HepG2 (cell line): ENCODE results near the gene GPX1. TPM values are rescaled to one million over a fixed set of nuclear protein-coding genes. Genes with fewer than 3 reads are reported as not detected.

Experiments used
- FOXC1 ChIP-seq: sonication (generic); formaldehyde crosslinking; IDR thresholded peaks from 2 replicates; pipeline ENCODE4 v1.8.0; 2022; ENCODE audit warnings: mild to moderate bottlenecking, missing genetic modification reagents, borderline replicate concordance
- FOXK2 ChIP-seq: fragments of 450-650 bp; IDR thresholded peaks from 2 replicates; pipeline ENCODE4 v1.6.1; 2016
- GZF1 ChIP-seq: sonication (generic); formaldehyde crosslinking; IDR thresholded peaks from 2 replicates; pipeline ENCODE4 v1.5.1; 2020; ENCODE audit warnings: mild to moderate bottlenecking, missing genetic modification reagents
- HOXA3 ChIP-seq: sonication (generic); formaldehyde crosslinking; IDR thresholded peaks from 2 replicates; pipeline ENCODE4 v1.5.0; 2020; ENCODE audit warnings: missing genetic modification reagents
- JARID2 ChIP-seq: sonication (generic); formaldehyde crosslinking; IDR thresholded peaks from 2 replicates; pipeline ENCODE4 v1.8.1; 2023; ENCODE audit warnings: missing genetic modification reagents, inconsistent platforms; ENCODE audit not compliant: insufficient replicate concordance
- MBD4 ChIP-seq: IDR thresholded peaks from 2 replicates; pipeline ENCODE4 v1.6.1; 2012; ENCODE audit warnings: low read length, inconsistent platforms, borderline replicate concordance
- MXD4 ChIP-seq: IDR thresholded peaks from 2 replicates; pipeline ENCODE4 v1.6.1; 2016; ENCODE audit warnings: mild to moderate bottlenecking, missing biosample characterization, missing genetic modification reagents
- MYPOP ChIP-seq: sonication (generic); formaldehyde crosslinking; IDR thresholded peaks from 2 replicates; pipeline ENCODE4 v1.8.1; 2023; ENCODE audit warnings: mild to moderate bottlenecking, moderate library complexity, missing genetic modification reagents
- NFRKB ChIP-seq: fragments of 450-650 bp; IDR thresholded peaks from 2 replicates; pipeline ENCODE4 v1.6.1; 2017
- NRL ChIP-seq: sonication (generic); formaldehyde crosslinking; IDR thresholded peaks from 2 replicates; pipeline ENCODE4 v1.5.0; 2020; ENCODE audit warnings: missing genetic modification reagents, mild to moderate bottlenecking, moderate library complexity, borderline replicate concordance
- POLR2A ChIP-seq, 2 experiments: IDR thresholded peaks; 2 replicates each; pipeline ENCODE4 v1.6.1; 2011; ENCODE audit warnings: low read depth in 2 of 2, low read length in 2 of 2, mild to moderate bottlenecking in 1 of 2, moderate library complexity in 1 of 2; ENCODE audit not compliant: insufficient read depth in 1 of 2
- SNAI1 ChIP-seq: sonication (generic); formaldehyde crosslinking; IDR thresholded peaks from 2 replicates; pipeline ENCODE4 v1.5.0; 2020; ENCODE audit warnings: mild to moderate bottlenecking, missing genetic modification reagents, borderline replicate concordance
- ZBED4 ChIP-seq: sonication (generic); formaldehyde crosslinking; IDR thresholded peaks from 2 replicates; pipeline ENCODE4 v1.4.0; 2020; ENCODE audit warnings: missing genetic modification reagents, borderline replicate concordance
- ZNF160 ChIP-seq: sonication (generic); formaldehyde crosslinking; IDR thresholded peaks from 2 replicates; pipeline ENCODE4 v1.8.0; 2022; ENCODE audit warnings: mild to moderate bottlenecking, inconsistent platforms, missing genetic modification reagents
- ZNF235 ChIP-seq: sonication (generic); formaldehyde crosslinking; IDR thresholded peaks from 2 replicates; pipeline ENCODE4 v1.8.1; 2023; ENCODE audit warnings: mild to moderate bottlenecking, missing genetic modification reagents, borderline replicate concordance
- ZNF383 ChIP-seq: sonication (generic); formaldehyde crosslinking; IDR thresholded peaks from 2 replicates; pipeline ENCODE4 v1.4.0; 2020; ENCODE audit warnings: missing genetic modification reagents, mild to moderate bottlenecking, borderline replicate concordance
- ZZZ3 ChIP-seq: sonication (generic); formaldehyde crosslinking; IDR thresholded peaks from 2 replicates; pipeline ENCODE4 v1.4.0; 2020; ENCODE audit warnings: missing genetic modification reagents, mild to moderate bottlenecking, borderline replicate concordance
- polyA plus RNA-seq, 8 experiments: library from polyadenylated mRNA; depleted of rRNA in 3 of 8; stranded (reverse) in 7 of 8; unstranded in 1 of 8; fragments of >200 nt; fragmentation: Illumina TruSeq in 4 of 8; extraction: Trizol in 4 of 8; gene quantifications; 2 replicates each; pipeline versions ENCODE4 v1.2.1 to v1.2.3, GENCODE V29; 2011 to 2016; ENCODE audit warnings: low read depth in 4 of 8, missing spikeins in 1 of 8, mixed read lengths in 1 of 8; ENCODE audit not compliant: insufficient read depth in 1 of 8
- total RNA-seq, 5 experiments: library from RNA; depleted of rRNA; stranded (reverse); fragments of >200 nt; fragmentation: Illumina TruSeq; extraction: Trizol; gene quantifications; 2 replicates each; pipeline ENCODE4 v1.2.3, GENCODE V29; 2016; ENCODE audit warnings: low read depth in 1 of 5
- TF ChIP-seq, protein P1 (sequence below): sonication (generic); formaldehyde crosslinking; IDR thresholded peaks from 2 replicates; pipeline ENCODE4 v1.5.0; 2020; ENCODE audit warnings: missing genetic modification reagents
- TF ChIP-seq, protein P2 (sequence below): fragments of 450-650 bp; IDR thresholded peaks from 2 replicates; pipeline ENCODE4 v1.6.1; 2017
- TF ChIP-seq, protein P3 (sequence below), 2 experiments: sonication (generic) in 1 of 2; formaldehyde crosslinking in 1 of 2; IDR thresholded peaks; 2 replicates each; pipeline versions ENCODE4 v1.4.0 to v1.6.1; 2018 to 2020; ENCODE audit warnings: missing genetic modification reagents in 2 of 2, borderline replicate concordance in 1 of 2, low read depth in 1 of 2, mild to moderate bottlenecking in 1 of 2, missing biosample characterization in 1 of 2

The GPX1 gene
- total and polyA plus RNA-seq, 2 of the 13 experiments (the other 11 are each of a cell fraction or from before 2014, with no cell fraction given), result 149 to 168 TPM

GRCh38 chr3:49339941-49340800 lies 18.0 kb downstream of the GPX1 start, which contains the start of gene USP4 (continued):
- TF ChIP-seq NRL (peak; percentile 97), POLR2A (IDR thresholded peaks at IDR 0.05; ENCODE audit: insufficient read depth in 1 of 2, low read depth in 2 of 2, low read length in 2 of 2) (peak; percentile 63 to 78), ZNF235 (CRISPR knock-in tag) (peak; percentile 99), NFRKB (no peak), JARID2 (CRISPR knock-in tag) (no peak), ZNF160 (CRISPR knock-in tag) (peak; percentile 93), FOXK2 (no peak), MBD4 (no peak), FOXC1 (CRISPR knock-in tag) (peak; percentile 92), SNAI1 (CRISPR knock-in tag) (peak; percentile 94), MXD4 (CRISPR knock-in tag) (peak; percentile 88), ZNF383 (CRISPR knock-in tag) (peak; percentile 91; the same call in 1 of the 2 replicates), ZZZ3 (CRISPR knock-in tag) (peak; percentile 96; the same call in 1 of the 2 replicates), GZF1 (0 out of 2 replicates have a peak, but pooled peaks have one; percentile 62), MYPOP (CRISPR knock-in tag) (no peak; the same call in 1 of the 2 replicates), HOXA3 (peak; percentile 92), ZBED4 (CRISPR knock-in tag) (peak; percentile 91)
- TF ChIP-seq, protein P1, sequence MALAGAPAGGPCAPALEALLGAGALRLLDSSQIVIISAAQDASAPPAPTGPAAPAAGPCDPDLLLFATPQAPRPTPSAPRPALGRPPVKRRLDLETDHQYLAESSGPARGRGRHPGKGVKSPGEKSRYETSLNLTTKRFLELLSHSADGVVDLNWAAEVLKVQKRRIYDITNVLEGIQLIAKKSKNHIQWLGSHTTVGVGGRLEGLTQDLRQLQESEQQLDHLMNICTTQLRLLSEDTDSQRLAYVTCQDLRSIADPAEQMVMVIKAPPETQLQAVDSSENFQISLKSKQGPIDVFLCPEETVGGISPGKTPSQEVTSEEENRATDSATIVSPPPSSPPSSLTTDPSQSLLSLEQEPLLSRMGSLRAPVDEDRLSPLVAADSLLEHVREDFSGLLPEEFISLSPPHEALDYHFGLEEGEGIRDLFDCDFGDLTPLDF (CRISPR knock-in tag), result peak; percentile 95
- TF ChIP-seq, protein P2, sequence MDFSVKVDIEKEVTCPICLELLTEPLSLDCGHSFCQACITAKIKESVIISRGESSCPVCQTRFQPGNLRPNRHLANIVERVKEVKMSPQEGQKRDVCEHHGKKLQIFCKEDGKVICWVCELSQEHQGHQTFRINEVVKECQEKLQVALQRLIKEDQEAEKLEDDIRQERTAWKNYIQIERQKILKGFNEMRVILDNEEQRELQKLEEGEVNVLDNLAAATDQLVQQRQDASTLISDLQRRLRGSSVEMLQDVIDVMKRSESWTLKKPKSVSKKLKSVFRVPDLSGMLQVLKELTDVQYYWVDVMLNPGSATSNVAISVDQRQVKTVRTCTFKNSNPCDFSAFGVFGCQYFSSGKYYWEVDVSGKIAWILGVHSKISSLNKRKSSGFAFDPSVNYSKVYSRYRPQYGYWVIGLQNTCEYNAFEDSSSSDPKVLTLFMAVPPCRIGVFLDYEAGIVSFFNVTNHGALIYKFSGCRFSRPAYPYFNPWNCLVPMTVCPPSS, result no peak
- TF ChIP-seq, protein P3, sequence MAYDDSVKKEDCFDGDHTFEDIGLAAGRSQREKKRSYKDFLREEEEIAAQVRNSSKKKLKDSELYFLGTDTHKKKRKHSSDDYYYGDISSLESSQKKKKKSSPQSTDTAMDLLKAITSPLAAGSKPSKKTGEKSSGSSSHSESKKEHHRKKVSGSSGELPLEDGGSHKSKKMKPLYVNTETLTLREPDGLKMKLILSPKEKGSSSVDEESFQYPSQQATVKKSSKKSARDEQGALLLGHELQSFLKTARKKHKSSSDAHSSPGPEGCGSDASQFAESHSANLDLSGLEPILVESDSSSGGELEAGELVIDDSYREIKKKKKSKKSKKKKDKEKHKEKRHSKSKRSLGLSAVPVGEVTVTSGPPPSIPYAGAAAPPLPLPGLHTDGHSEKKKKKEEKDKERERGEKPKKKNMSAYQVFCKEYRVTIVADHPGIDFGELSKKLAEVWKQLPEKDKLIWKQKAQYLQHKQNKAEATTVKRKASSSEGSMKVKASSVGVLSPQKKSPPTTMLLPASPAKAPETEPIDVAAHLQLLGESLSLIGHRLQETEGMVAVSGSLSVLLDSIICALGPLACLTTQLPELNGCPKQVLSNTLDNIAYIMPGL (CRISPR knock-in tag; IDR thresholded peaks at IDR 0.05; ENCODE audit: borderline replicate concordance in 1 of 2, low read depth in 1 of 2), result peak; percentile 92 to 98
